ENCODE data around the gene SEMA3C.

Gene SEMA3C

DNA sequence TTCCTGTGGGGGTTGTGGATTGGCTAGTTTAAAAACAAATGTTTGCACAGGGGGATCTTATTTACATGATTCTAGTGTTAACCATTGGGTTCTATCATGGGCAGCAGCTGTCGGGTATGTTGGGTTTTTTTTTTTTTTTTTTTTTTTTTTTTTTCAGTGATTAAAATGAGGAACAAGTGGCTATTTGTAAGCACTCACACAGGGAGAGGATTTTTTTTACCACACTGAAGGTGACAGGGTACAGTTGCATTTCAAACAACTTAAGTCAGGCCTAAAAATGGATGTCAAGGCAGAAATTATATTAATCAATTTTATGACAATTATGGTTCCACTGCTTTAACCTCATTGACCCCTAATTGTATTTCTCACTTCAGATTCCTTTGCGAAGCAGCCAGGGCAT lies 187.6 kb downstream of the SEMA3C start:
- no peak overlapping the region for H3K27ac ChIP-seq
- TF ChIP-seq, protein P1, sequence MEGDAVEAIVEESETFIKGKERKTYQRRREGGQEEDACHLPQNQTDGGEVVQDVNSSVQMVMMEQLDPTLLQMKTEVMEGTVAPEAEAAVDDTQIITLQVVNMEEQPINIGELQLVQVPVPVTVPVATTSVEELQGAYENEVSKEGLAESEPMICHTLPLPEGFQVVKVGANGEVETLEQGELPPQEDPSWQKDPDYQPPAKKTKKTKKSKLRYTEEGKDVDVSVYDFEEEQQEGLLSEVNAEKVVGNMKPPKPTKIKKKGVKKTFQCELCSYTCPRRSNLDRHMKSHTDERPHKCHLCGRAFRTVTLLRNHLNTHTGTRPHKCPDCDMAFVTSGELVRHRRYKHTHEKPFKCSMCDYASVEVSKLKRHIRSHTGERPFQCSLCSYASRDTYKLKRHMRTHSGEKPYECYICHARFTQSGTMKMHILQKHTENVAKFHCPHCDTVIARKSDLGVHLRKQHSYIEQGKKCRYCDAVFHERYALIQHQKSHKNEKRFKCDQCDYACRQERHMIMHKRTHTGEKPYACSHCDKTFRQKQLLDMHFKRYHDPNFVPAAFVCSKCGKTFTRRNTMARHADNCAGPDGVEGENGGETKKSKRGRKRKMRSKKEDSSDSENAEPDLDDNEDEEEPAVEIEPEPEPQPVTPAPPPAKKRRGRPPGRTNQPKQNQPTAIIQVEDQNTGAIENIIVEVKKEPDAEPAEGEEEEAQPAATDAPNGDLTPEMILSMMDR (conservative IDR thresholded peaks at IDR 0.05) = no peak

DNA sequence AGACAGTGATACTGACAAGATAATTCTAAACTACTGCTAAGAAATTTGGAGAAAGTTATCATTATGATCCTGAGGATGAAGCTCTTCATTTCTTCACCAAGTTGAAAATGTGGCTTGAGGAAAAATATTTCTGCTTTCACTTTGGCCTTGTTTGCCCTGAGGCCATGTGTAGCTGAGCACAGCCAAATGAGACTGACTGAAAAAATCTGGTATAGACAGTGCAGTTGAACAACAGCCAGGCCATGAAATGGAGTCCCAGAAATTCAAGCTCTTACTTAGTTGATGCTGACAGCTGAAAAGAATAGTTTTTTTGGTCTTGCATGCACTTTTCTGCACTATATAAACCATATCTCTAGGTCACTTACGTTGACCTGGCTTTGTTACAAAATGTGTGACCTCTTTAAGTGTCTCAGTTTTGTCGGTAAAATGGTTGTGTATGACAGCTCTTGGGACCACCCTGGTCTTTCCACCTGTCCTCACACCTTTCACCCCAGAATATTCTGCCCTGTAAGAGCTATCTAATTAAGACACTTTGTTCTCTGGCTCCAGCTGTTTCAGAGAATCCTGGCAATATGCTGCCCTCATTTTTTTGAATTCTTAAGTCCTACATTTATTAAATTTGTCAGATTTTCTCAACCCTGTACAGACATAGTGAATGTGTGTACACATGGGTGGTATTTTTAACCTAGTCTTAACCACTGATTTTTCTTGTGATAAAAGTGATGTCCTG lies 189.1 kb downstream of the SEMA3C start:
- H3K27ac ChIP-seq = no peak overlapping the region

DNA sequence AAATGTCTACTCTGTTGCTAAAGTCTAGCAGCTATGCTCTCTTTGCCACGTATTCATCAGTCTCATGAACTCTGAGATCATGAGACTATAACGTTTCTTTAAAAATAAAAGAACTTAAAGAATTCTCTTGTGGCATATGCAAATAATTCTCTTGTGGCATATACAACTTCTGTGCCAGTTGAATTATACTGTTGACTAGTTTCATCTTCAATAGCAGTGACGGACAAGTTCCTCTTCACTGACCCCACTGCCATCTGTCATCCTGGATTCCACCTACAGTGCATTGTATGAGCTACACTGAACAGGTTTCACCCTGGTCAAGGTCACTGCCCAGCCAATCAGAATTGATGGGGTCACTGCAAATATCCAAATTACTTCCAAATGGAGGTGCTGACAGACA lies 192.2 kb downstream of the SEMA3C start:
- no peak overlapping the region for H3K27ac ChIP-seq
- TF ChIP-seq, protein P1 (conservative IDR thresholded peaks at IDR 0.05) = no peak

More for the DNA sequence above, 189.1 kb downstream of the SEMA3C start:
- TF ChIP-seq, protein P1 (conservative IDR thresholded peaks at IDR 0.05) = no peak

DNA sequence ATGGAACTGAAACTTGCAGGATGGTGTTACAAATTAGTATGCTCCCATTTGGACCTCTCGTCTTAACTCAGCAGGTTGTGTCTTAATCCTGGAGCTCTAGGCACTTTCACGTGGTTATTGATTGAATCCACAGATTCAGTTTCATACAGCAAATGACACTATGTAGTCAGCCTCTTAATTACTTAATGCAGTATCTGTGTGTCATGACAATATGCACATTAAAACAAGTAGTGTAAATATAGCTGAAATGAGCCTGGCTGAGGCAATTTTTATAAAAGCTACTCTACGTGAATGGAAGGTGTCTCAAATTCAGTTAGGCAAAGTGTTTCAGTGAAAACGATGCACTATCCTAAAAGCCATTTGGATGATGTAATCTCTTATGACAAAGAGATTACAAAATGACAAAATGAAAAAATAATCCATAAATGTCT lies 193.7 kb downstream of the SEMA3C start:
- no peak overlapping the region for H3K27ac ChIP-seq
- TF ChIP-seq, protein P1 (conservative IDR thresholded peaks at IDR 0.05) = no peak

DNA sequence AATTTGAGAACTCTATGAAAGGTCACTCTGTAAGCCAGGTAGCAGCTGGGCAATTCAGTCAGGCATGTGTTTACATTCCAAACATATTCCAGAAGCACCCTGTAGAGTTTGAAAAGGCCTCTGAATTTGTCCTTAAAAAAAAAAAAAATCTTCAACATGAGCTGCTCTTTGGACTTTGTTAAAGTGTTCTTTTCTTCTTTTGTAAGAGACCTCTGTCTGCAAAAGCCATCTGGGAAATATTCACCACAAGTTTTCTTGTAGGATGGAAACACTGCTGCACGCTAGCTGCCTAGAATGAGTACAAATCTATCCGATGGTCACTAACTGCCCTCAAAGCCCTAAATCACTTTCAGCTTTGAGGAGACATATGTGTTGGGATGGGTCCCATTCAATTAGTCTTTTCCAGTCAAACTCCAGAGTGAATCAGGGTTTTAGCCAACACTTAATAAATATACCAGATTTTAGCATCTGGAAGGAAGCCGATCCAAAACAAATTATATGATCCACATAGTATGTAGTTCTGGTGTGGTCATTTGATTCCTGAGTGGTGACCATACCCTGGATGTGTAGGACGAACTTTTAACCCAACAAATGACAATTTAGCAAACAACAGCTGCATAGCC lies 194.5 kb downstream of the SEMA3C start:
- no peak overlapping the region for H3K27ac ChIP-seq
- TF ChIP-seq, protein P1 (conservative IDR thresholded peaks at IDR 0.05) = no peak

DNA sequence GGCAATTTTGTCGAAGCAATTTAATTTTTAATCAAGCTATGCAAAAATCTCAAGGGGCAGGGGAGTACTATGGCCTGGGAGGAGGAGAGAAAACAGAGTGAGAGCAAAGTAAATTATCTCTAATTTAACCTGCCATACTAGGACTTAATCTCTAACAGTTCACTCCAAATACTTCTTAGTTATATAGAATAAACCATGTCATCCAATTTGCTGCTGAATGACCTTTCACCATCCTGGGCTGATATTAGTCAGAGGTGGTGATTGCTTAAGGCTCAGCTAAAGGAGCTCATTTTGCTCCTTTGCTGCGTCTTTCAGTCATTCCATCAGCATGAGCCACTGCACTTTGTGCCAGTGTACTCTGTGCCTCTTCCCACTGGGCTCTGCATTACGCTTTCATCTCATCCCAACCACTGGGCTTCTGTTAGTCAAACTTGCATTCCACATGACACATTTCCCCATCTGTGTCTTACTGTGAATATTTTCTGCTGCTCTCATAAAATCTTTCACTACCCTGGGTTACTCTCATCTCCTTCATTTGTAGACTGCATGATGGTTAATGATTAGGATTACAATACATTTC lies 196.1 kb downstream of the SEMA3C start:
- TF ChIP-seq, protein P1 (conservative IDR thresholded peaks at IDR 0.05) = no peak
- no peak overlapping the region for H3K27ac ChIP-seq

DNA sequence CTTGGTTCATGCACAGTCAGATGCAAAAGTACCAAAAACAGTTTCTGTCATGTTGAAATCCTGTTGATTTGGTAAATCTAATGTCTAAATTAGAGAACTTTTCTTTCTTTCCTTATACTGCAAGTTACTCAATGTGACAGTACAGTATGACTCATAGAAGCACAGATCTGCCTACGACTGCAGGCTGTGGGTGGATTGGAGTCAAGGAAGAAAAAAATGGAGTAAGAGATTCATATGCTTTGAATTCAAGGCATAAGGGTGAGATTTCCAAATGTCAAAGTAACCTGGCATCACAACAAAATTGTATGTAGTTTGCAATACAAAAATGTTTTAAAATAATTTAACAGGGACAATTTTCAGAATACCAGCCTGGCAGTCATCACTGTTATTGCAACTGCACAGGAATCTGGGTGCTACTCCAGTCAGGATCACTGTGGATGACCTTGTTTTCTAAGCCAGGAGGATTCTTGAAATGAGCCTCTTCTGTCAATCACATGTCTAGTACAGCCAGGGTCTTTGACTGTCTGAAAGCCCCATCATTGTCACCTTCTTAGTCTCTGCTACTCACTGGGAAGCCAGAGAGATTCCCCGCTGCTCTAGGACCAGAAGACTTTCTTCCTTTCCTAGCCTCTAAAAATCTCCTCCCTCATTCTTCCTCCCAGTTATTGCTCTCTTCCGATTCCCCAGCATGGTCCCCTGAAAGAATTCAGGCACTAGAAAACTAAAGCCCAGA lies 196.8 kb downstream of the SEMA3C start:
- TF ChIP-seq, protein P1 (conservative IDR thresholded peaks at IDR 0.05) = no peak
- no peak overlapping the region for H3K27ac ChIP-seq

Data from VCaP (cell line).